Activated CD4-positive, alpha-beta T cell treated with anti-CD3 and anti-CD28 coated beads for 4 hours (primary cell): Measurements from ENCODE around the gene NCR2.
A peak's percentile ranks its signal among the peaks of the same experiment; 100 is the strongest.
"Not testable (repeated sequence)": the region's sequence is repeated elsewhere in the genome, so short reads cannot be mapped to it uniquely, and the experiment has no call there.

Experiments
- DNase-seq, 2 donors: peaks; one replicate each; pipeline ENCODE4 v3.0.0-alpha.2; 2020

Gene NCR2

GRCh38 chr6:41335296-41335695, at the start of gene NCR2:
Gene NCR2, plus strand, starts transcription at chr6:41335608. Its CDS starts 269 bp downstream, at chr6:41335877.
- no peak for DNase-seq

GRCh38 chr6:41286544-41287346, 48.7 kb upstream of the NCR2 start, which contains the start of gene TREM1:
Gene TREM1, minus strand, starts transcription at chr6:41286682. Its CDS starts 27 bp downstream, at chr6:41286655.
- no peak for DNase-seq

GRCh38 chr6:41288030-41288753, 47.2 kb upstream of the NCR2 start:
- no peak for DNase-seq

GRCh38 chr6:41288754-41289129, 46.7 kb upstream of the NCR2 start:
- DNase-seq: no peak

GRCh38 chr6:41289815-41290214, 45.6 kb upstream of the NCR2 start:
- no peak for DNase-seq

- DNase-seq: no peak
Measured at GRCh38 chr6:41291717-41292116, 43.7 kb upstream of the NCR2 start.

- DNase-seq: no peak
Measured at GRCh38 chr6:41294214-41294872, 41.1 kb upstream of the NCR2 start.

GRCh38 chr6:41297248-41297647, 38.2 kb upstream of the NCR2 start:
- DNase-seq: not testable (repeated sequence)

GRCh38 chr6:41298785-41299502, 36.5 kb upstream of the NCR2 start:
- DNase-seq: no peak

- no peak for DNase-seq
Measured at GRCh38 chr6:41302638-41303037, 32.8 kb upstream of the NCR2 start.

- peak; percentile 39 to 54 for DNase-seq
Measured at GRCh38 chr6:41306187-41306854, 29.1 kb upstream of the NCR2 start.

GRCh38 chr6:41315203-41315602, 20.2 kb upstream of the NCR2 start:
- no peak for DNase-seq

- no peak for DNase-seq
Measured at GRCh38 chr6:41315943-41316620, 19.3 kb upstream of the NCR2 start.

GRCh38 chr6:41318261-41318653, 17.2 kb upstream of the NCR2 start:
- DNase-seq: no peak

GRCh38 chr6:41318654-41319565, 16.5 kb upstream of the NCR2 start:
- DNase-seq: peak; percentile 77 to 80

GRCh38 chr6:41321183-41321582, 14.2 kb upstream of the NCR2 start:
- no peak for DNase-seq

GRCh38 chr6:41325446-41326066, 9.9 kb upstream of the NCR2 start:
- no peak for DNase-seq

- DNase-seq: no peak
Measured at GRCh38 chr6:41326092-41326491, 9.3 kb upstream of the NCR2 start.

GRCh38 chr6:41327177-41327576, 8.2 kb upstream of the NCR2 start:
- DNase-seq: no peak
